Psoas muscle (tissue), 8 donors: ENCODE measurements around the gene GNE. TPM values are rescaled to one million over a fixed set of nuclear protein-coding genes. Genes with fewer than 3 reads are reported as not detected.

Source experiments
- ATAC-seq, 4 donors: fragments of 200-7000 bp; cut with Tn5 transposase; one replicate each; pipeline ENCODE4 v1.9.1; 2020; ENCODE audit warnings: moderate library complexity in 3 of 4, mild to moderate bottlenecking in 2 of 4
- DNase-seq, 2 donors: peaks; one replicate each; pipeline ENCODE4 v3.0.0-alpha.2; 2020
- H3K27ac ChIP-seq: fragments of 200-600 bp; one replicate; pipeline ENCODE4 v1.8.0; 2022
- H3K27me3 ChIP-seq, 3 donors: fragments of 200-600 bp in 1 of 3; one replicate each; pipeline versions ENCODE4 v1.6.1 to v1.8.0; 2013 to 2022; ENCODE audit warnings: low read length in 2 of 3, mild to moderate bottlenecking in 2 of 3, moderate library complexity in 1 of 3; ENCODE audit not compliant: insufficient read depth in 3 of 3
- H3K36me3 ChIP-seq, 2 donors: fragments of 200-600 bp in 1 of 2; one replicate each; pipeline versions ENCODE4 v1.6.1 to v1.8.0; 2013 to 2022; ENCODE audit warnings: low read depth in 1 of 2, mild to moderate bottlenecking in 1 of 2, moderate library complexity in 1 of 2; ENCODE audit not compliant: insufficient read depth in 1 of 2
- H3K4me1 ChIP-seq: fragments of 200-600 bp; one replicate; pipeline ENCODE4 v1.8.0; 2022
- H3K4me3 ChIP-seq: fragments of 200-600 bp; one replicate; pipeline ENCODE4 v1.8.0; 2022; ENCODE audit warnings: mild to moderate bottlenecking
- H3K9me3 ChIP-seq: fragments of 200-600 bp; one replicate; pipeline ENCODE4 v1.8.0; 2022
- WGBS, 3 donors: extraction: QIAGEN DNeasy Blood & Tissue Kit; methylation state at CpG; one replicate each; pipeline versions ENCODE4 v1.1.6 to v1.1.7; 2013; 5-methylcytosine and 5-hydroxymethylcytosine counted together
- intact Hi-C, 2 donors: fragments of 100-400 bp; cut with DNase I; formaldehyde crosslinking; loops; one replicate each; pipeline versions ENCODE4 v1.11.0 to v1.14.2; 2022
- polyA plus RNA-seq, 3 donors: library from polyadenylated mRNA; stranded (reverse); fragments of 200-250 nt; gene quantifications; one replicate each; pipeline ENCODE4 v1.2.3, GENCODE V29; 2013
- total RNA-seq, 4 donors: library from RNA; stranded (reverse); fragmentation: NEBNext Ultra II Directional in 2 of 4; extraction: Animal tissue kit (Norgen Biotek cat#: 25700) in 2 of 4; gene quantifications; one replicate each; pipeline versions ENCODE4 v1.2.1 to v1.2.4, GENCODE V29; 2021 to 2023
- TF ChIP-seq, protein P1 (sequence below): fragments of 200-600 bp; IDR thresholded peaks from one replicate; pipeline ENCODE4 v1.8.0; 2022; ENCODE audit warnings: antibody characterized with exemption
- donor health status: healthy with polysubstance abuse.
- donor health status: DM: no; HTN: no; CAD: no; lungs with moderate emphysema.
- donor health status: Bipolar disorder and iron deficiency.
- donor health status: healthy.
- donor health status: DM: yes; HTN: yes; CAD: no.
- donor health status: DM: no; HTN: no; CAD: no.
- donor health status: DM: no; HTN: no; CAD: no.
- donor health status: DM: yes; HTN: yes; CAD: no.

Gene GNE
- total and polyA plus RNA-seq, 7 donors, result 3.0 to 11.6 (median 8.9) TPM

DNA sequence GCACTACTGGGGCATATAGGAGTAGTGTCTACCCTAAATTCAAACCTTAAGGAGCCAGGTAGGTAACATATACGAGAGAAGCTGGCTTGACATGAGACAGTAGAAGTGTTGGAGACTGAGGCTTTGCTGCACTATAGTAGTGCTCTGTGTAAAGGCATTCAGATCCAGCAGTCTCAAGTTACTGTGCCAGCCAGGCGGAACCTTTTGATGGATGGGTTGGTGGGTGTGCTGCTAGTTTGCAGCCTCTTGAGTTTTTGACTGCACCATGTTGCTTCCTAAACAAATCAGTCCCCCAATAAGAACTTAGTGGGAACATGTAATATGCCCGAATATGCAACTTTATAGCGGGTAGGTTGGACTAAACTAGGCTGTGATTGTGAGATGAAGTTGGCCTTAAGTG, 66.1 kb downstream of the GNE start:
- WGBS, 3 donors, result 52 to 59% (median 58%) methylated on average over 4 of the region's 4 CpGs
- no peak for ATAC-seq

GRCh38 chr9:36191686-36192085, 66.6 kb downstream of the GNE start:
- Histone ChIP-seq H3K4me1 (peaks cover 41% of the 10 kb centered on the region), H3K36me3 (peaks cover 0 to 4% of the 10 kb centered on the region in 2 donors), H3K4me3 (peak overlapping the region; percentile 95), H3K27ac (peak overlapping the region; percentile 97), H3K27me3 (no peaks in the 10 kb centered on the region), H3K9me3 (no peaks in the 10 kb centered on the region)
- intact Hi-C loops, result loop anchor here (5.0 kb wide), 2 partner anchors 66 to 136 kb away; partner anchors contain the start of gene GNE (in 1 of the 2)
- DNase-seq, result no peak
- peak in 2 of 4 donors; percentile 39 to 41 for ATAC-seq
- WGBS, 3 donors, result 1% methylated on average over 7 of the region's 7 CpGs
- TF ChIP-seq, protein P1, sequence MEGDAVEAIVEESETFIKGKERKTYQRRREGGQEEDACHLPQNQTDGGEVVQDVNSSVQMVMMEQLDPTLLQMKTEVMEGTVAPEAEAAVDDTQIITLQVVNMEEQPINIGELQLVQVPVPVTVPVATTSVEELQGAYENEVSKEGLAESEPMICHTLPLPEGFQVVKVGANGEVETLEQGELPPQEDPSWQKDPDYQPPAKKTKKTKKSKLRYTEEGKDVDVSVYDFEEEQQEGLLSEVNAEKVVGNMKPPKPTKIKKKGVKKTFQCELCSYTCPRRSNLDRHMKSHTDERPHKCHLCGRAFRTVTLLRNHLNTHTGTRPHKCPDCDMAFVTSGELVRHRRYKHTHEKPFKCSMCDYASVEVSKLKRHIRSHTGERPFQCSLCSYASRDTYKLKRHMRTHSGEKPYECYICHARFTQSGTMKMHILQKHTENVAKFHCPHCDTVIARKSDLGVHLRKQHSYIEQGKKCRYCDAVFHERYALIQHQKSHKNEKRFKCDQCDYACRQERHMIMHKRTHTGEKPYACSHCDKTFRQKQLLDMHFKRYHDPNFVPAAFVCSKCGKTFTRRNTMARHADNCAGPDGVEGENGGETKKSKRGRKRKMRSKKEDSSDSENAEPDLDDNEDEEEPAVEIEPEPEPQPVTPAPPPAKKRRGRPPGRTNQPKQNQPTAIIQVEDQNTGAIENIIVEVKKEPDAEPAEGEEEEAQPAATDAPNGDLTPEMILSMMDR, result no peak

More for the DNA sequence above, 66.1 kb downstream of the GNE start:
- H3K27ac ChIP-seq, result peak overlapping the region; percentile 97
- peak overlapping the region; percentile 95 for H3K4me3 ChIP-seq
- H3K27me3 ChIP-seq, result no peaks in the 10 kb centered on the region
- H3K4me1 ChIP-seq, result peaks cover 41% of the 10 kb centered on the region
- H3K36me3 ChIP-seq, result peaks cover 0 to 4% of the 10 kb centered on the region in 2 donors
- TF ChIP-seq, protein P1, result no peak
- intact Hi-C loops, result loop anchor here (5.0 kb wide), 2 partner anchors 65 to 135 kb away; partner anchors contain the start of gene GNE (in 1 of the 2)
- no peaks in the 10 kb centered on the region for H3K9me3 ChIP-seq
- DNase-seq, result no peak

DNA sequence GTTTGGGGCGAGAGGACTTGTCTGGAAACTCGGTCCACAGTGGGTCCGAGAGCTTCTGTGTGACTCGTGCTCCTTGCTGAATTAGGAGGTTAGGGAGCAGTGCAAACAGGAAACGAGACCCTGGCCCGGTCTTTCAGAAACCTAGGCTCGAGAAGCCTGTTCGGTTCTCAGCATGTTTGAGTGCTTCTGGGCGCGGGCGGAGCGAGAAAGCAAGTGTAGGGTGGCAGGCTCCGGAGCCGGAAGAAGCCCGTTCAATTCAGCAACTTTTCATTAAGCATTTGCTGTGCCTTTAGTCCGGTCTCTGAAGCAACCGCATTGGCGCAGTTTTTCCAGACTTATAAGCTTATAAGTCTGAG, 67.0 kb downstream of the GNE start:
- WGBS, 3 donors, result 0 to 1% (median 0%) methylated on average over 17 to 18 of the region's 18 CpGs
- intact Hi-C loops, result loop anchor here (5.0 kb wide), 2 partner anchors 66 to 136 kb away; partner anchors contain the start of gene GNE (in 1 of the 2)
- H3K4me3 ChIP-seq, result peak overlapping the region; percentile 95
- DNase-seq (peak in 1 of 2 donors; percentile 58), ATAC-seq (peak in 3 of 4 donors; percentile 3 to 29 (median 17))
- H3K4me1 ChIP-seq, result peaks cover 41% of the 10 kb centered on the region
- peak overlapping the region; percentile 97 for H3K27ac ChIP-seq
- no peaks in the 10 kb centered on the region for H3K9me3 ChIP-seq
- no peaks in the 10 kb centered on the region for H3K27me3 ChIP-seq
- TF ChIP-seq, protein P1, result no peak
- H3K36me3 ChIP-seq, result peaks cover 0 to 4% of the 10 kb centered on the region in 2 donors

GRCh38 chr9:36190388-36191289, 67.6 kb downstream of the GNE start, which contains the start of gene CLTA:
Gene CLTA (plus strand): TSS chr9:36190921. CDS start chr9:36191057, 136 bp downstream.
- Histone ChIP-seq H3K27ac (peak within 1 kb of the TSS; percentile 97), H3K4me1 (peaks cover 41% of the 10 kb centered on the region), H3K9me3 (no peaks in the 10 kb centered on the region), H3K4me3 (peak within 1 kb of the TSS; percentile 95), H3K27me3 (no peaks in the 10 kb centered on the region), H3K36me3 (peaks cover 0 to 4% of the 10 kb centered on the region in 2 donors)
- ATAC-seq (peak; percentile 97 to 99 (median 99)), DNase-seq (peak; percentile 96 to 97)
- intact Hi-C loops, result loop anchor here (5.0 kb wide), 2 partner anchors 67 to 137 kb away; partner anchors contain the start of gene GNE (in 1 of the 2)
- TF ChIP-seq, protein P1, result peak; percentile 47
- 0% methylated on average over 58 to 68 of the region's 68 CpGs for WGBS, 3 donors
